Spinal cord (tissue), 10 donors: ENCODE data around the gene ZNF774. TPM values are rescaled to one million over a fixed set of nuclear protein-coding genes. Genes with fewer than 3 reads are reported as not detected.

Experiments used
- DNase-seq, 6 donors: peaks; one replicate each; pipeline versions ENCODE4 v3.0.0 to v3.0.0-alpha.2; 2013 to 2015; ENCODE audit warnings: low spot score in 6 of 6, low read depth in 4 of 6
- H3K27ac ChIP-seq: one replicate; pipeline ENCODE4 v1.5.1; 2013; ENCODE audit warnings: low read depth, low read length, control low read depth
- H3K27me3 ChIP-seq: one replicate; pipeline ENCODE4 v1.6.1; 2013; ENCODE audit warnings: low read length; ENCODE audit not compliant: control insufficient read depth, insufficient read depth
- H3K36me3 ChIP-seq: one replicate; pipeline ENCODE4 v1.6.1; 2013; ENCODE audit warnings: low read length; ENCODE audit not compliant: control insufficient read depth, insufficient read depth
- H3K4me1 ChIP-seq: one replicate; pipeline ENCODE4 v1.6.1; 2013; ENCODE audit warnings: low read length; ENCODE audit not compliant: control insufficient read depth, insufficient read depth
- H3K4me3 ChIP-seq: one replicate; pipeline ENCODE4 v1.5.1; 2013; ENCODE audit warnings: low read depth, low read length, control low read depth
- H3K9me3 ChIP-seq: one replicate; pipeline ENCODE4 v1.6.1; 2013; ENCODE audit warnings: low read length; ENCODE audit not compliant: control insufficient read depth, insufficient read depth
- WGBS: methylation state at CpG from one replicate; pipeline ENCODE4 v1.1.5; 2013; ENCODE audit warnings: missing lambda C conversion rate; ENCODE audit not compliant: insufficient coverage; 5-methylcytosine and 5-hydroxymethylcytosine counted together
- polyA plus RNA-seq, 2 donors: library from polyadenylated mRNA; unstranded; fragments of 120-200 nt; gene quantifications; one replicate each; pipeline ENCODE4 v1.2.1, GENCODE V29; 2013; ENCODE audit not compliant: insufficient read length in 2 of 2
- total RNA-seq, 2 donors: library from RNA; depleted of rRNA in 1 of 2; stranded (reverse); fragments of 120-200 nt in 1 of 2; fragments of >200 nt in 1 of 2; gene quantifications; one replicate each; pipeline versions ENCODE4 v1.2.3 to v1.2.4, GENCODE V29; 2013 to 2014
- donor health status: healthy.

Gene ZNF774
- total and polyA plus RNA-seq, 4 donors, result 5.3 to 13.4 (median 7.4) TPM

DNA sequence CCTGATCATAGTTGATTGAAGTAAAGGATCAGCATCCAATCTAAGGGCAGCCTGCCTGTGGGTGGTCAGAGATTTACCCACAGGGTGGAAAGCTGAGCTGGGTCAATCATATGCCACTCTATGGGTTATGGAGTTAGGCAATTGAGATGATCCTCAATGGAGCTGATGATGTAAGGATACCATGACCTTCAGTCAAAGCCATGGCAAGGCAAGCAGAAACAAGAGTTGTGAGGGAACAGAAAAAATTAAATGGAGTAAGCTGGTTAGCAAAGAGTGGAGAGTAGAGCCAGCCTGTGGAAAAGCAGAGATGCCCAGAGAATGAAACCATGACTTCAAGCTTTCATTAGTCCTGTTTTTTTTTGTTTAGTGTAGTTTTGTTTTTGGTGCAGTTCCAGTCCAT lies 30.2 kb downstream of the ZNF774 start:
- no peaks in the 10 kb centered on the region for H3K4me1 ChIP-seq
- DNase-seq, result no peak
- peaks cover 8% of the 10 kb centered on the region for H3K9me3 ChIP-seq
- no peak overlapping the region for H3K27ac ChIP-seq
- no peaks in the 10 kb centered on the region for H3K36me3 ChIP-seq
- no peak overlapping the region for H3K4me3 ChIP-seq
- H3K27me3 ChIP-seq, result no peaks in the 10 kb centered on the region

DNA sequence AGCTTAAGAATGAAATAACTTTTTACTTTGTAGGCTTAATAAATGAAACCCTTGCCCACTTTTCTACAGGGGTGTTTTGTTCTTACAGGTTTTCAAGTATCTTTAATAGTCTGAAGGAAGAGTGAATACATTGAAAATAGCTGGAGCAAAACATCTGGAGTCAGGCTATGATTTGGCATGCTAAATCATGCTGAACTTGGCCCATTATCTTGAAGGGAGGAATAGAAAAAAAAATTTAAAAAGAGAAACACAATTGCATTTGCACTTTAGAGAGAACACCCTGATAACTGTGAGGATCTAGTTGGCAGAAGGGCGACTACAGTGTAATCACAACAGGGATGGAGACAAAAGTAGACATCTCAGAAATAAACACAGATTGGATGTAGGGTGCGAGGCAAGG lies 34.1 kb downstream of the ZNF774 start:
- H3K4me3 ChIP-seq, result no peak overlapping the region
- H3K9me3 ChIP-seq, result no peaks in the 10 kb centered on the region
- peaks cover 3% of the 10 kb centered on the region for H3K36me3 ChIP-seq
- H3K27ac ChIP-seq, result no peak overlapping the region
- peaks cover 12% of the 10 kb centered on the region for H3K4me1 ChIP-seq
- WGBS, result 73% methylated on average over 2 of the region's 2 CpGs
- H3K27me3 ChIP-seq, result no peaks in the 10 kb centered on the region
- no peak for DNase-seq

DNA sequence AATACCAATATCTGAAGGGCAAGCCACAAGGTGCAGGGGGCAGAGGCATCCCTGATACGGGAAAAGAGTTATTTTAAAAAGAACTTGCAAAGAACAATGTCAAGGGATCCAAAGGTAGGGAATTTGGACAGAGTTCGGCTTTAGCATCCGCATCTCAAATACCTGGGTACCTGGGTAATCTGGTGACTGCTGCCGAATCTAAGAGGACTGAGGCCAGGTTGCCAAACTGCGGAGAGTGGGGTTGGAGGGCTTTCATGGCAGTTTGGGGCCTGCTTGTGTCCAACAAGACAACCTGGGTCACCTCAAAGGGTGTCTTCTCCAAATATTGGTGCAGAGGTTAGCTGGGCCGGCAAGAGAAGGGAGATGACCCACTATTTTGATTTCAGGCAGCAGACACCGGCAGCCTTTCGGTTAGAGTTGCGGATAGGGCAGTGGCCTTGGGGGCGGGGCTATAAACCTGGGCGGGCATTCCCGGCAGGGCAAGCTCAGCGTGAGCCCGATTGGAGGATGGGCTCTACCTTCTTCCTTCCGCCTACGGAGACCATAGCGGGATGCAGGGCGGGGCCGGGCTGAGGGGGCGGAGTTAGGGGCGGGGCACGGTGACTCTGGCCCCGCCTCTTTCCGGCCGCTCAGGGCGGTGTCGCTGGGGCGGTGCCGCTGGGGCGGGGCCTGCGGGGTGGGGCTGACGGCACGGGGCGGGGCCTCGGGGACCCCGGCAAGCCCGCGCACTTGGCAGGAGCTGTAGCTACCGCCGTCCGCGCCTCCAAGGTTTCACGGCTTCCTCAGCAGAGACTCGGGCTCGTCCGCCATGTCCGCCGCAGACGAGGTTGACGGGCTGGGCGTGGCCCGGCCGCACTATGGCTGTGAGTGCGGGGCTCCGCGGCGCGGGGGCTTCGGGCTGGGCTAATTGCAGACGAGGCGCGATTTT lies 35.7 kb downstream of the ZNF774 start, which contains the start of gene IQGAP1:
IQGAP1 (plus strand) TSS at position 709 of the 928 bp plus-strand sequence; CDS start at position 809, 100 bp downstream.
- peaks cover 12% of the 10 kb centered on the region for H3K4me1 ChIP-seq
- peaks cover 3% of the 10 kb centered on the region for H3K36me3 ChIP-seq
- DNase-seq, result peak; percentile 70 to 97 (median 80)
- 5% methylated on average over 60 of the region's 62 CpGs for WGBS
- H3K9me3 ChIP-seq, result no peaks in the 10 kb centered on the region
- no peaks in the 10 kb centered on the region for H3K27me3 ChIP-seq
- H3K27ac ChIP-seq, result peak within 1 kb of the TSS; percentile 91
- H3K4me3 ChIP-seq, result peak within 1 kb of the TSS; percentile 75

DNA sequence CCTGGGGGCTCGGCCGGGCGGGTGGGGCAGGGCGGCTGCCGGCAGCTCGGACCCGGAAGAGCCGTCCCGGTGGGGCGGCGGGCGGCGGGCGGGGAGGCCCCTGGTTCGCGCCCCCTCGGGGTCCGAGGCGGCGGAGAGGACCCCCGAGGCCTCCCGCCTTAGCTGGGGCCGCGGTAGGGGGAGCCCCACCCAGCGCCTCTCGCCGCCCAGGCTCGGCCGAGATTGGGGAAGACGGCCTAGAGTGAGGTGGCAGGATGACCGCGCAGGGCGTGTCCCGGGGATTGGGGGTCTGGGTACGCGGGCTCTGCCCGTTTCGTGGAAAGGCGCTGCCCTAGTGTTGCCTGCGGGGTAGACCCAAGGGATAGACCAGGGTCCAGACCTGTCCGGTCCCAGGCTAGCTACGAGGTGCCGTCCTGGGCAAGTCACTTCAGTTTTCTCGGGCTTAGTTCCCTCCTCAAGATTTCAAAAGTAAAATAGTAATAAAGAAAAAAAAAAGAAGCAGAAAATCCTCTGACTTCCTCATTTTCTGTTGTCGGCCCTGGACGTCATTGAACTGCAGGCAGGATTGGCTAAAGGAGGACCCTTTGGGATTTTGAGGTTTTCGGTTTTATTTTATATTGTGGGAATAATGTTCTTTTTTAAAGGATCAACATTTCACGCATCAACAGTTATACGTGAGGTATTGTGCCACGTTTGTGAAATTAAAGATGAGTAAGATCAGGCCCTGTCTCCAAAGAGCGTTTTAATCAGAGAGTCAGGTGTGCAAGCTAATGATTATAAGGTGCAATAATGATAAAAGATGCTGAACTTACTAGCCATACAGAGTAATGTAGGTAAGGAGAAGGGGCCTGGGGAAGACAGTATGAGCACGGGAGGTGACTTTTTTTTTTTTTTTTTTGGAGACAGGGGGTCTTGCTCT lies 36.6 kb downstream of the ZNF774 start:
- Histone ChIP-seq H3K4me3 (peak overlapping the region; percentile 75), H3K9me3 (no peaks in the 10 kb centered on the region), H3K27ac (peak overlapping the region; percentile 91), H3K36me3 (peaks cover 3% of the 10 kb centered on the region), H3K27me3 (no peaks in the 10 kb centered on the region), H3K4me1 (peaks cover 12% of the 10 kb centered on the region)
- 1% methylated on average over 44 of the region's 52 CpGs for WGBS
- DNase-seq, result peak in 5 of 6 donors; percentile 7 to 62 (median 22)

DNA sequence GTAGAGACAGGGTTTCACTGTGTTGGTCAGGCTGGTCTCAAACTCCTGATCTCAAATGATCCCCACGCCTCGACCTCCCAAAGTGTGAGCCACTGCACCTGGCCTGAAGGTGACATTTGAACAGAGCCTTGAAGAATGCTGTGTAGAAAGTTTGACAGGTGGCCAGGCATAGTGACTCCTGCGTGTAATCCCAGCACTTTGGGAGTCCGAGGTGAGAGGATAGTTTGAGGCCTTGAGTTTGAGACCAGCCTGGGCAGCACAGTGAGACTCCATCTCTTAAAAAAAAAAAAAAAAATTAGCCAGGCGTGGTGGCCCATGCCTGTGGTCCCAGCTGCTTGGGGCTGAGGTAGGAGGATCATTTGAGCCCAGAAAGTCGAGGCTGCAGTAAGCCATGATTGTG lies 37.4 kb downstream of the ZNF774 start:
- Histone ChIP-seq H3K36me3 (peaks cover 3% of the 10 kb centered on the region), H3K27me3 (no peaks in the 10 kb centered on the region), H3K4me1 (peaks cover 12% of the 10 kb centered on the region), H3K4me3 (no peak overlapping the region), H3K9me3 (no peaks in the 10 kb centered on the region), H3K27ac (no peak overlapping the region)
- no peak for DNase-seq
- 86% methylated on average over 4 of the region's 6 CpGs for WGBS

DNA sequence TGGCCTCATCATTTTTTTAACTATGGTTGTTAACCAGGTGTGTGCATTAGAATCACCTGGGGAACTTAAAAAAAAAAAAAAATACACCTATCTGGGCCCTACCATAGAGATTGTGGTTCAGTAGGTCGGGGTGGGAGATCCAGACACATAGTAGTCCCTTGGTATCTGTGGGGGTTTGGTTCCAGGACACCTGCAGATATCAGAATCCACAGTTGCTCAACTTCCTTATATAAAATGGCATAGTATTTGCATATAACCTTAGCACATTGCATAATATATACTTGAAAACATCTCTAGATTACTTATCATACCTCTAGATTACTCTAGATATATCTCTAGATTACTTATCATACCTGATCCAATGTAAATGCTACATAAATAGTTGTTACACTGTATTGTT lies 41.0 kb downstream of the ZNF774 start:
- Histone ChIP-seq H3K4me3 (no peak overlapping the region), H3K27me3 (no peaks in the 10 kb centered on the region), H3K9me3 (no peaks in the 10 kb centered on the region), H3K27ac (no peak overlapping the region), H3K4me1 (peaks cover 8% of the 10 kb centered on the region), H3K36me3 (peaks cover 3% of the 10 kb centered on the region)
- no CpG with 5 or more reads among the region's 1 CpG for WGBS
- no peak for DNase-seq

DNA sequence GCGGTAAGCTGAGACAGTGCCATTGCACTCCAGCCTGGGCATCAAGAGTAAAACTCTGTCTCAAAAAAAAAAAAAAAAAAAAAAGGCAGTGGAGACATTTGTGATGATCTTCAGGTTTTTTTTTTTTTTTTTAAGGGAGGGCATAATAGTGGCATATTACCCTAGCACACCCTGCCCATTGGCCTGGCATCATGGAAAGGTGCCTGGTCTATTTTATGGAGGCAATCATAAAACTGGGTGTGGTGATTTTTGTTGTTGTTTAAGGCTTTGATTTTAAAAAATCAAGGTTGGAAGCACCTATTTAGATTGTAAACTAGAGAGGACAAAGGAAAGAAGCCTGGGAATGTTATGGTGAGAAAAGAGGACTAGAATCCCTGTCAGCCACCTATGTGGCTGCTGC lies 42.0 kb downstream of the ZNF774 start:
- peaks cover 3% of the 10 kb centered on the region for H3K36me3 ChIP-seq
- no peaks in the 10 kb centered on the region for H3K9me3 ChIP-seq
- WGBS, result no CpG with 5 or more reads among the region's 1 CpG
- H3K4me1 ChIP-seq, result peaks cover 8% of the 10 kb centered on the region
- H3K4me3 ChIP-seq, result no peak overlapping the region
- no peak for DNase-seq
- H3K27ac ChIP-seq, result no peak overlapping the region
- no peaks in the 10 kb centered on the region for H3K27me3 ChIP-seq

DNA sequence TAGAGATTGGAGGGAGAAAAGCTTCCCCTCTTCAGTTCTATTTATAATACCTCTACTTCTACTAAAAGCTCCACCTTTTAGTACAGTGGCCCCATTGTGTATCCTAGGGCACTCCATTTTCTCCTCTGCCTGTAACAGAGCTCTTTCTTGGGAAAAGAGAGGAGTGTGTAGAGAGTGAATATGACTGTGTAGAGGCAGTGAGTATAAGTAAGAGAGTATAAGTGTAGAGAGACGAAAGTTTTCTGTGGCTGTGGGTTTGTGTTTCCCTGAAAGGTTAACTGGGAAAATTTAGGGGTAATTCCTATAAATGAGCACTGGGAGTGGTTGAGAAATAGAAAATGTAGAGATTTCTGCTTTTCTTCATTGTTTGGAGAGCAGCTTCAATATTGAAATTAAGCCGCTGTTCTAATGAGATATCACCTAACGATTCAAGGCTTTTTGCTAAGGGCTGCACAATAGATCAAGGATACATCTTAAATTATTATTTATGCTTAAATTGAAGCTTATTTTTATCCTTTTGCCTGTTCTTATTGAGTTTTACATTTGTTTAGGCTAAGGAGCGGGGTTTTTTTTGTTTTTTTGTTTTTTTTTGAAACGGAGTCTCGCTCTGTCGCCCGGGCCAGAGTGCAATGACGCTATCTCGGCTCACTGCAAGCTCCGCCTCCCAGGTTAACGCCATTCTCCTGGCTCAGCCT lies 42.8 kb downstream of the ZNF774 start:
- Histone ChIP-seq H3K4me3 (no peak overlapping the region), H3K27me3 (no peaks in the 10 kb centered on the region), H3K4me1 (peaks cover under 1% of the 10 kb centered on the region), H3K27ac (no peak overlapping the region), H3K36me3 (peaks cover 3% of the 10 kb centered on the region), H3K9me3 (no peaks in the 10 kb centered on the region)
- 87% methylated on average over 5 of the region's 12 CpGs for WGBS
- no peak for DNase-seq

DNA sequence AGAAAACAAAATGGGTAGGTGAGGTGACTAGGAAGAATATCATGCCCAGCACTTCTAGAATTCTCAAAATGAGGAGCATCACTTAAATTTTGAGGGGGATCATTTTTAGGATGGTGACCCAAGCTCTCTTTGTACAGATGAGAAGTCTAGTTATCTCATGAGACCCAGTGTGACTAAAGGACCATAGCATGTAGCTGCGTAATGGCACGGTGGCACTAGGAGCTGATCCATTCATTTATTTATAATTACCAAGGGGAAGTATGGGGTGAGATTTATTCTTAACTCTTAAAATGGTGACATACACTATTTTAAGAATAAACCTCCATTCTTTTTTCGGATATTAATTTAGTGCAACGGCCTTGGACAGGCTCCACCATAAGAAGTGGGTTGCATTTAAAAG lies 44.2 kb downstream of the ZNF774 start:
- no peak overlapping the region for H3K4me3 ChIP-seq
- no peak for DNase-seq
- no peaks in the 10 kb centered on the region for H3K36me3 ChIP-seq
- H3K27ac ChIP-seq, result no peak overlapping the region
- H3K4me1 ChIP-seq, result no peaks in the 10 kb centered on the region
- WGBS, result 80% methylated on average over 1 of the region's 4 CpGs
- no peaks in the 10 kb centered on the region for H3K27me3 ChIP-seq
- H3K9me3 ChIP-seq, result no peaks in the 10 kb centered on the region
